Adipocyte (in vitro differentiated cells): ENCODE results near the gene AHCTF1.
"Not testable (repeated sequence)": the region's sequence is repeated elsewhere in the genome, so short reads cannot be mapped to it uniquely, and the experiment has no call there.

Experiments
- DNase-seq: peaks from one replicate; pipeline ENCODE4 v3.0.0-alpha.2; 2015; ENCODE audit warnings: low read depth
- H3K27me3 ChIP-seq: replicated peaks from 2 replicates; pipeline ENCODE4 v1.7.0; 2013; ENCODE audit warnings: mild to moderate bottlenecking, low read length, moderate library complexity; ENCODE audit not compliant: control insufficient read depth, insufficient read depth
- H3K36me3 ChIP-seq: 2 replicates; pipeline ENCODE4 v1.7.0; 2013; ENCODE audit warnings: low read length, mild to moderate bottlenecking, moderate library complexity; ENCODE audit not compliant: control insufficient read depth, insufficient read depth, severe bottlenecking
- H3K4me1 ChIP-seq: 2 replicates; pipeline ENCODE4 v1.7.0; 2013; ENCODE audit warnings: mild to moderate bottlenecking, low read length, moderate library complexity; ENCODE audit not compliant: control insufficient read depth, insufficient read depth
- H3K4me3 ChIP-seq: 2 replicates; pipeline ENCODE4 v1.7.0; 2013; ENCODE audit warnings: mild to moderate bottlenecking, low read length, moderate library complexity
- H3K9ac ChIP-seq: 2 replicates; pipeline ENCODE4 v1.7.0; 2013; ENCODE audit warnings: mild to moderate bottlenecking, low read length, moderate library complexity
- H3K9me3 ChIP-seq: 2 replicates; pipeline ENCODE4 v1.7.0; 2013; ENCODE audit warnings: mild to moderate bottlenecking, low read length, moderate library complexity; ENCODE audit not compliant: control insufficient read depth

The AHCTF1 gene

DNA sequence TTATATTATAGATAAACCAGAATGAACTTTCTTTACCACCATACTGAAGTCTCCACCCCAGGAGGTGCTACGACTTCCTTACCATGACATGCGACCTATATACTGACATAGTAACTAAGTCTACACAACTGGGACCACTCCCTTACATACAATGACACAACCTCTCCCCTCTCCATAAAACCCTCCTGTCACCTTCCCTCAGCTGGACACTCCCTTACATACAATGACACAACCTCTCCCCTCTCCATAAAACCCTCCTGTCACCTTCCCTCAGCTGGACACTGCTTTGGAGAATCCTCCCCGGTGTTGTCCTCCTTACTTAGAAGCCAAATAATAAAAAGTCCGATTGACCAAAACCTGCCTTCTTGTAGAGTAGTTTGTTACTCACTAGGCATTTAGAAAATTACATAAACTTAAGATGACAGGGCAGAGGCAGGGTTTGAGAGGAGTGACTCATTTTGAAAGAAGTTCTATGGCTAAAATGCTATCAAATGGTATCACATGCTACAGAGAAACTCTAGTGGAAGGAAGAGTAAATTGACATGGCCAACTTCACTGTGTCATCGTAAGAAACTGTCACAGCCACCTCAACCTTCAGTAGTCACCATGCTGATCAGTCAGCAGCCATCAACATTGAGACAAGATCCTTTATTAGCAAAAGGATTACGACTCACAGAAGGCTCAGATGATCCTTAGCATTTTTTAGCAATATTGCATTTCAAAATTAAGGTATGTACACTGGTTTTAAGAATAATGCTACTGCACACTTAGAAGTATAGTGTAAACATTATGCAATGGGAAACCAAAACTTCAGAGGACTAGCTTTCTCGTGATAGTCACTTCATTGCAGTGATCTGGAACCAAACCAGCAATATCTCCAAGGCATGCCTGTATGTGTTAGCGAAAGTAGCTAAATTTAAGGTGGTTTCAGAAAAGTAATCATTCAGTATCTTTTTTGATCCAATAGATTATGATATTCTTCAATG, 56.4 kb downstream of the AHCTF1 start:
- Histone ChIP-seq H3K4me3 (no peak overlapping the region), H3K27me3 (no peaks in the 10 kb centered on the region), H3K36me3 (peaks cover 89% of the 10 kb centered on the region), H3K9ac (no peak overlapping the region), H3K9me3 (no peaks in the 10 kb centered on the region), H3K4me1 (peaks cover 10% of the 10 kb centered on the region)
- peak; percentile 64 for DNase-seq

DNA sequence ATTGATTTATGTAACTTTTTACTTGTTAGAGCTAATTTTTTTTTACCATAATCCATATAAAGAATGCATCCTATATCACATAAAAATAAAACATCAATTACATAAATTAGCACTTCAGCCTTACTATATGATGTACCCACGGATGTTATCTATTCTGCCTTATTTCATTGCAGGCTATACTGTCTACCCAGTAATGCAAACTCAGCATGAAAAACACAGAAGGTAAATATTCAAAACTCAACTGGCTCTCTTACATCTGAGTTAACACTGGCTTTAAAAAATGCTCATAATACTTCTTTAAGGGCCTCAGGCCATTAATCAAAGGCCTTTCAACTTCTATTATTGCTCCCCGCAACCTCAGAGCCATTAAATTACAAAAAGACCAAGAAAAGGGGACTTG, 65.8 kb downstream of the AHCTF1 start:
- Histone ChIP-seq H3K9me3 (no peaks in the 10 kb centered on the region), H3K27me3 (no peaks in the 10 kb centered on the region), H3K4me3 (no peak overlapping the region), H3K36me3 (peaks cover 74% of the 10 kb centered on the region), H3K9ac (no peak overlapping the region), H3K4me1 (no peaks in the 10 kb centered on the region)
- no peak for DNase-seq

DNA sequence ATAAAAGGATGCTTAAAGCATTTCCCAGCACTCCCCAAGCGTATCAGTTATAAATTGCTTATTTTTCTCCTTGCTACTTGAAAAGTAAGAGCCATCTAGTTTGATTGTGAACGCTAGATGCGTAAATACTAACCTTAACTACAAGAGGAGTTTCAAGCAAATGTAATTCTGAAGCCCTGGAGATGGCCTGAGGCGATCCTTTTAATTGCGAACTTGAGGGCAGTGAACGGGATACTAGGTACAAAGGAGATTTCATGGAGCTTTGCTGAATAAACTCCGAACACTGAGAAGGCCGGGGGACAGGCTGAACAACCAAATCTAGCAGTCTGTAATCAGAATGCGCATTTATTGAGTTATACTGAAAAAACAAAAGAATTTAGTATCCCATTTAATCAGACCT, 68.0 kb downstream of the AHCTF1 start:
- H3K9ac ChIP-seq, H3K27me3 ChIP-seq, DNase-seq, H3K9me3 ChIP-seq, H3K4me3 ChIP-seq, H3K4me1 ChIP-seq: not testable (repeated sequence)
- peaks cover 77% of the 10 kb centered on the region for H3K36me3 ChIP-seq

DNA sequence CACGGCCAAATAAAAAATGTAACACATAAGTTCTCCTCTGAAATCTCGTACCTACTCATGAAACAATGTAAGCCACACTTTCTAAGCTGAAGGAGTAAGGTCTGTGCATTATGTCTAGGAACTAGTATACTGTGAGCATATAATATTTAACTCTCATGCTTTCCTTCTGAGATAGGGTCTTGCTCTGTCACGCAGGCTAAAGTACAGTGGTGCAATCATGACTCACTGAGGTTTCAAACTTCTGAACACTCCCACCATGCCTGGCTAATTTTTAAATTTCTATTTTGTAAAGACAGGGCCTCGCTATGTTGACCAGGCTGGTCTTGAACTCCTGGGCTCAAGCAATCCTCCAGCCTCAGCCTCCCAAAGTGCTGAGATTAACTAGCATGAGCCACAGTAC, 71.3 kb downstream of the AHCTF1 start:
- H3K9me3 ChIP-seq, result no peaks in the 10 kb centered on the region
- DNase-seq, result no peak
- no peaks in the 10 kb centered on the region for H3K4me1 ChIP-seq
- no peak overlapping the region for H3K4me3 ChIP-seq
- H3K9ac ChIP-seq, result no peak overlapping the region
- no peaks in the 10 kb centered on the region for H3K27me3 ChIP-seq
- H3K36me3 ChIP-seq, result peaks cover 89% of the 10 kb centered on the region

DNA sequence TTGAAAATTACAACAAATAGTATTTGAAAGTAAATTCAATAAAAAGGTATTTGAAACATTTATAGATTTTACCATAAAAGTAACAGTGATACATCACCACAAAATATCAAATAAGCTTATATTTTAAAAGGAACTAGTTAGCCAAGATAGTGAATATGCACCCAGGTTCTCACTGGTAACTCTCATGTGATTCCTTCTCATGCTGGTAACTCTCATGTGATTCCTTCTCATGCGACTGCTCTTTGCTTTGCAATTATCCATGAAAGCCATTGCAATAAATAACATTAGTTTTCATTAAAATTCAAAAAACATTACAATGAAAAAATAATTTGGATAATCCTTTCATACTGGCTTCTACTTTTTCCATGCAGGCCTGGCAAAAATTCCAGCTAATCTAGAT, 75.4 kb downstream of the AHCTF1 start:
- Histone ChIP-seq H3K27me3 (no peaks in the 10 kb centered on the region), H3K36me3 (peaks cover 98% of the 10 kb centered on the region), H3K9ac (no peak overlapping the region), H3K4me1 (no peaks in the 10 kb centered on the region), H3K4me3 (no peak overlapping the region), H3K9me3 (no peaks in the 10 kb centered on the region)
- no peak for DNase-seq

DNA sequence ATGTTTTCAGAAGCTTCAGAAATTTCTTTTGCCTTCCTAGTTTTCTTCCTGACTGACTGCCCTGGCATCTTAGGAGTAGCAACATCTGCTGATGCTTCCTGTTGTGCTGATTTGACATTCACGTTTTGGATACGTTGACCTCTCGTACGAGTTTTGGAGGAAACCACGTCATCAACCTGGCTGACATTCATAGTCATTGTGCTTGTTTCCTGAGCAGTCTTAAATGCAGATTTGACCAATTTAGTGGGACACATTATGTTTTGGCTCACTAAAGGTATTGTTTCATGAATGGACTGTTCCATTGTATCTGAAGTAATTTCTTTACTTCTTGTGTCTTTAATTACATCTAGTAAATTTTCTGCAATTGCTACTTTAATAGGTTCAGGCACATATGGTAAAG, 81.1 kb downstream of the AHCTF1 start:
- DNase-seq, H3K4me1 ChIP-seq, H3K9me3 ChIP-seq, H3K27me3 ChIP-seq, H3K9ac ChIP-seq, H3K4me3 ChIP-seq: not testable (repeated sequence)
- peaks cover 97% of the 10 kb centered on the region for H3K36me3 ChIP-seq

DNA sequence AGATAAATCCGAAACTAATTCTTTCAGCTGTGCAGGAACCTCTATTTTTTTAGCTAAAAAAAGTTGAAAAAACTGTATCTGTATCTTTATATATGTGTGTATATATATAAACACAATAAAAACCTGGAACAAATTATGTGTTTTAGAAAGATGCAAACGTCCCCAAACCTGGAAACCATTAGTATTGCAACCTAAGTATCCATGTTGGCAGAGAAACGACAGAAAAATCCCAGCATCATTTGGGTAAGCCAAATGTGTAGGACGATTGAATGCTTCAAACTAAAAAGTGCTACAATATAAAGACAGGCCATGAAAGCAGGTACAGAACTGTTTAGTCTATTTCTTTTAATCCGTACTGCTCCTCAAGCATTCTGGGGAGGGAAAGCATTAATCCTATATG, 87.9 kb downstream of the AHCTF1 start:
- DNase-seq, result no peak
- Histone ChIP-seq H3K4me3 (no peak overlapping the region), H3K9ac (no peak overlapping the region), H3K36me3 (peaks cover 95% of the 10 kb centered on the region), H3K27me3 (no peaks in the 10 kb centered on the region), H3K9me3 (no peaks in the 10 kb centered on the region), H3K4me1 (no peaks in the 10 kb centered on the region)

DNA sequence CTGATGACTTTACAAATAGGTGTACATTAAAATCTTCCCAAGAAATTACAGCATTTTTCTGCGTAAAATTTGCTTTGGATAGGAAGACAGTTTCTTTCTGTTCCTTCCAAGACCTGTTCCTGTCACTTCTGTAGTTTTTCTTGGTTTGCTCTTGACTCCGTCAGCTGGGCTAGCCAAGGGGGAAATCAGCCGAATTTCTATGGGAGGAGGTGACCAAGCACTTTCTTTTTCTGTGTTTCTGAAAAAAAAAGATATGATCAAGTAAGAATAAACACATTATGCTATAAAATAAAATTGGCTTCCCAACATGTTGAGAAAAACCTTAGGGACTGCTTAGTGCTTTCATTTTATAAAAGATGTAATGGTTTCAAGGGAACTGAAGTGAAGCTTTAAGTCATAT, 91.0 kb downstream of the AHCTF1 start:
- not testable (repeated sequence) for H3K4me3 ChIP-seq, H3K9me3 ChIP-seq, H3K9ac ChIP-seq, H3K4me1 ChIP-seq, DNase-seq, H3K27me3 ChIP-seq
- H3K36me3 ChIP-seq, result peaks cover 68% of the 10 kb centered on the region

DNA sequence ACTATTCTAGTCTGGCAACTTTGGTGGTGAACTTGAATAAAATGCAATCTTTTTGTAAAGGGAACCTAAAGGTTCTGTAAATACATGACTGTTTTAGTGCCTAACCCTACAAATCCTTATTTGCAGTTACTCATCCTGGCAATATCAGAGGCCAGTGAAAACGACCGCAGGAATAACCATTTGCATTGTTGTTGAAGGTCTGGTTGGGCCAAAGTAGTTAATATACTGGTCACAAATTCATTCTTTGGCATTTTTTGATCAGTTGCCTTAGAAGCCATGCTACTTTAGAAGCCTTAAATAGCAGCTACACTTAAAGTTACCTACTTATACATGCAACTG, 93.7 kb downstream of the AHCTF1 start:
- no peak overlapping the region for H3K9ac ChIP-seq
- H3K4me3 ChIP-seq, result no peak overlapping the region
- no peaks in the 10 kb centered on the region for H3K27me3 ChIP-seq
- no peaks in the 10 kb centered on the region for H3K9me3 ChIP-seq
- no peak for DNase-seq
- peaks cover 42% of the 10 kb centered on the region for H3K36me3 ChIP-seq
- H3K4me1 ChIP-seq, result peaks cover 4% of the 10 kb centered on the region

DNA sequence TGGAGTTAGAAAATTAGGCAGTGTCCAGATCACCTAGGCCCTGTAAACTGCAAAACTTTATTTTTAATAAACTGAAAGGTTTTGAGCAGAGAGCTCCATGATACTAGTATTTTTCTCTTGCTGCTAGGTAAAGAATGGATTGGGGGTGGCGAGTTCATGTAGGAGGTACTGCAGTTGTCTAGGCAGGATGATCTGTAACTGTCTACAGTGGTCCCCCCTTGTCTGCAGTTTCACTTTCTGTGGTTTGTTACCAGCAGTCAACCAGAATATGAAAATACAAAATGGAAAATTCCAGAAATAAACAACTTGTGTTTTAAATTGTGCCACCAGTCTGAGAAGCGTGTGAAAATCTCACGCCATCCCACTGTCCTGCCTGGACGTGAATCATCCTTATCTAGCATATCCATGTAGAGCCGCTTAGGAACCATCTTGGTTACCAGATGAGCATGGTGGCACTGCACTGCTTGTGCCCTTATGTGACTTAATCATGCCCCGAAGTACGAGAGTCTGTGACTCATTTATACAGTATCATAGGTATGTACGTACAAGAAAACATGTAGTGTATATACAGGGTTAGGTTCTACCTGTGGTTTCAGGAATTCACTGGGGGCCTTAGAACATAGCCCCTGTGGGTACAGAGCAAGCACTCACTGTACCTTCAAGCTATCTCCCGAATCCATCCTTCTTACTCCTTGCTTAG, 94.2 kb downstream of the AHCTF1 start:
- no peaks in the 10 kb centered on the region for H3K27me3 ChIP-seq
- H3K9ac ChIP-seq, result no peak overlapping the region
- H3K4me3 ChIP-seq, result no peak overlapping the region
- H3K36me3 ChIP-seq, result peaks cover 37% of the 10 kb centered on the region
- no peaks in the 10 kb centered on the region for H3K9me3 ChIP-seq
- H3K4me1 ChIP-seq, result peaks cover 4% of the 10 kb centered on the region
- no peak for DNase-seq

DNA sequence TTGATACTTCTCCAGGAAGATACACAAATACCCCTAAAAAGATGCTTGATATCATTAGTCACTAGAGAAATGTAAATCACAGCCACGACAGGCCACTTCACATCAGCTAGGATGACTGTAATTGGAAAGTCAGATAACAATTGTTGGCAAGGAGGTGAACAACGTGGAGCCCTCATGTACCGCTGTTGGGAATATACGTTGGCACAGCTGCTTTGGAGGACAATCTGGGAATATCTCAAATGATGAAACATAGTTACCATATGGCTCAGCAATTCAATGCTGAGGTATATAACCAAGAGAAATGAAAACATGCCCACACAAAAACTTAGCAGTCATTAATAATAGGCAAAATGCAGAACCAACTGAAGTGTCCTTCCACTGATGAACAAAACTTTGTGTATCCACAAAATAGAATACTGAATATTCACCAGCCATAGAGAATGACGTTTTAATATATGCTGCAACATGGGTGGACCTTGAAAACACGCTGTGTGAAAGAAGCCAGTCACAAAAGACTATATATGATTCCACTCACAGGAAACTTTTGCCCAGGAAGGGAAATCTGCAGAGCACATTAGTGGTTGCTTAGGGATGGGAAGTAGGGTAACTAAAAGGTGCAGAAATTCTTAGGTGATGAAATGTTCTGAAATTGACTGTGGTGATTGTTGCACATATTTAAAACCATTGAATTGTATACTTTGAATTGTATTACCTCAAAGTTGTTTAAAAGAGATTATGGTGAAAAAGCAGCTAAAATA, 95.4 kb downstream of the AHCTF1 start:
- H3K4me1 ChIP-seq, result peaks cover 4% of the 10 kb centered on the region
- no peaks in the 10 kb centered on the region for H3K9me3 ChIP-seq
- peak; percentile 11 for DNase-seq
- H3K4me3 ChIP-seq, result no peak overlapping the region
- peaks cover 26% of the 10 kb centered on the region for H3K36me3 ChIP-seq
- no peaks in the 10 kb centered on the region for H3K27me3 ChIP-seq
- no peak overlapping the region for H3K9ac ChIP-seq
